GM18519 (cell line): ENCODE measurements around the gene MDFI.

ENCODE experiments used
- ATAC-seq: cut with Tn5 transposase; IDR thresholded peaks from one replicate; pipeline ENCODE4 v1.9.1; 2021; ENCODE audit warnings: mild to moderate bottlenecking, moderate library complexity; ENCODE audit not compliant: unreplicated experiment, low FRiP score

Gene MDFI

GRCh38 chr6:41648070-41648585 is 9.9 kb downstream of the MDFI start:
- ATAC-seq: no peak

DNA sequence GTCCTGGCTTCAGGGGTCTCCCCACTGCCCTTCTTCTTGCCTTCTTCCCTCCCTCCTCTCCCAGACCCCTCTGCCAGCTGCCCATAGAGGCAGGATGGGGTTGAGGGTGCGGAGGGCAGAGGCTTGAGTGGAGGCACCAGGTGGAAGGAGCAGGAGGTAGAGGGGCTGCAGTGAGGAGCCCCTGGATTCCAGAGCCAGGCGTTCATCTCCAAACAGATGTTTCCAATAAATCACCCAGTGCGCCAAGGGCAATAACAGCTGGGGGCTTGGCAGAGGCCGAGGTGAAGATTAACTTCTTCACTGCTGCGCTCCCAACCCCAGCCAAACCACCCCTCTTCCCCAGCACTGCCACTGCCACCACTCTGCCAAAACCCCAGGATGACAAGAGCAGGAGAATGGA is 10.7 kb downstream of the MDFI start:
- ATAC-seq: no peak

DNA sequence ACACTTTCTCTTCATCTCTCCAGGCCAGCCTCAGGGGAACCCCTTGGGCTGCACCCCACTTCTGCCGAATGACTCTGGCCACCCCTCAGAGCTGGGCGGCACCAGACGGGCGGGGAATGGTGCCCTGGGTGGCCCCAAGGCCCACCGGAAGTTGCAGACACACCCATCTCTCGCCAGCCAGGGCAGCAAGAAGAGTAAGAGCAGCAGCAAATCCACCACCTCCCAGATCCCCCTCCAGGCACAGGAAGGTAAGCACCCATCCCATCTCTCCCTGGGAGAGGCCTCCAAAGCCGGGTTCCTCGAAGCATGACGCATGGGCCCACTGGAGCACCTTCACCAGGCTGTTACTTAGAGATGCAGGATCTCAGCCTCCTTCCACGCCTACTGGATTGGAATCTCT is 11.3 kb downstream of the MDFI start:
- no peak for ATAC-seq

DNA sequence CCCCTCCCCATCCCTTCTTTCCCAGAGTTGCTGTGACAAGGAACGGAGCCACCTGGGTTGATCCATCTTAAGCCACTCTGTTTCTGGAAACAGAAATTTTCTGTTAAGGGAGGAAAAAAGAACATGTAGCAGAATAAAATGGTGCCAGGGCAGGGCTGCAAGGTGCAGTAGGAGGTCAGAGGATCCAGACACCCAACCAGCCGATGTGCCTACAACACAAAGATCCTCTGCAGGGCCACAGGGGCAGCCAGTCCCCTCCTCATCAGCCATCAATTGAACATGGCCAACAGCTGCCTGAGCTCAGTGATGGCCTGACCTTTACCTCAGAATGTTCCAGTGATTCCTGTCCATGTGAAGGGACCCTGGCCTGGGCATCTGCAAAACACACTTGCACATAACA is 11.9 kb downstream of the MDFI start:
- ATAC-seq: no peak

DNA sequence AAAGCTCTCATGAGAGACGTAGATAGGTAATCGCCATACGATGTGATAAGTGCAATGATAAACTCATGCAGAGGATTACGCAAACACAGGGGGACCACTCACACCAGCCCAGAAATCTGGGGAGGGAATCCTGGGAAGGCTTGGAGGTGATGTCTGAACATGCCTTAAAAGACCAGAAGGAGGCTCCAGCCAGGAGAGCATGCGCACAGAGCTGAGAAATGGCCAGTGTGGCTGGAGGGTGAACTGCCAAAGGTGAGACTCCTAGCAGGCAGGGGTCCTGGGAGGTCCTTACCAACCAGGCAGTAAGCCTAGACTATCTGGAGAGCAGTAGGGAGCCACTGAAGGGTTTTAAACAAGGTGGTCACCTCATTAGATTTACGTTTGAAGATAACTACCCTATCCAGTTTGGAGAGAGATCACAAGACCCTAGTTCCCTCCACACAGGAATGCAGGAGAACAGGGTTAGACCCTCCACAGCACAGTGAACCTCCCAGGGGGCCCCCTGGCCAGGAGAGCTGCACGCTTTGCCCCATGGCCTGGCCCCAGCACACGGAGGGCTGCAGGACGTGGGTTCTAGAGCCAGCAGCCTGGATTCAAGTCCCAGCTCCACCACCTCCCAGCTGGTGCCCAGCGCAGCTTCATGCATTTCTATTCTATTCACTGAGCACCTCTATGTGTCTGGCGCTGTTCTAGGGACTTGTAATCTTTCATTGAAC is 13.1 kb downstream of the MDFI start:
- ATAC-seq: no peak

DNA sequence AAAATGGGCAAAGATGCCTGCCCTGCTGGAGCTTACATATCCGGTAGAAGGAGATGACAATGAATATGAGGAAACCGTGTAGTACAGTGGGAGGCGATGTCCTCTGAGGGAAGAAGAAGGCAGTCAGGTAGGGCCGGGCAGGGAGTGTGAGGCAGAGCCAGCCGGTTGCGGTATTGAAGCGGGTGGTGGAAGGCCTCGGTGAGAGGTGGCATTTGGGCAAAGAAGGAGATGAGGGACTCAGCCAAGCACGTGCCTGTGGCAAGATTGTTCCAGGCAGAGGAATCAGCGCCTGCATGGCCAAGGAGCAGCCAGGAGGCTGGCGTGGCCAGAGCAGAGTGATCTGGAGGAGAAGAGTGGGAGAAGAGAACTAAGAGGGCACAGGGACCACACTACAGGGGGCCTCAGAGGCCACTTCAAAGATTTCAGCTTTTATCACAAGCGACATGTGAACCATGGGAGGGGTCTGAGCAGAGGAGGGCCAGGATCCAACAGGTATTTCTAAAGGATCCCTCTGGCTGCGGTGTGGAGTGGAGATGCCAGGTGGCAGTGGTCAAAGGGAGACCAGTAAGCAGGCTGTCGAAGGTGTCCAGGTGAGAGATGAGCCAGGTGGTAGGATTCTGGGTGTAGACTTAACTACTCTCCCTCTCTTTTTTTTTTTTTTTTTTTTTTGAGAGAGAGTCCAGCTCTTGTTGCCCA is 13.8 kb downstream of the MDFI start:
- no peak for ATAC-seq

- ATAC-seq: no peak
Observed at GRCh38 chr6:41652866-41653652, 14.8 kb downstream of the MDFI start.

GRCh38 chr6:41653691-41654090 is 15.4 kb downstream of the MDFI start:
- no peak for ATAC-seq

DNA sequence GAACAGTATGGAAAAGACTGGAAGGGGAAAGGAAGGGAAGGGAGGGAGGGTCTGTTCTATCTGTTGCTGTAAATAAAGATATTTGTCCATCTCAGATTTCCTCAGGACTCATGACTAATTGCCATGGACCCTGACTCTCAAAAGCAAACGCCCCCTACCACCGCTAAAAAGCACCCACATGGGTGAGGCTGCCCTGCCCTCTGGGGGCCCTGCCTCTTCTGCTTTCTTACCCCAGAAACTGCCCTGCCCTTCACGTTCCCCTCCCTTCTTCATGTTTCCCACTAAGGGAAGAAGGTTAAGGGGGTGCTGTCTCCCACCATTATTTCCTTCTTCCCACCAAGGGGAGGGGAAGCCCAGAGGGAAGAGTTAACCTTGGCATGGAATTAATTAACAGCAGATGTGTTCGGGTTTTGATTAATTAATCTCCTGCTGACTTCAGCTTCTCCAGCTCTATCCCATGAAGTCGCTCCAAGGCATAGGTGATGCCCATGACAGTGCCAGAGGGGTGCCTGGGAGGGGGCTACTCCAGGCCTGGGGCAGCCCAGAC is 16.0 kb downstream of the MDFI start:
- ATAC-seq: no peak

GRCh38 chr6:41654698-41655151 is 16.5 kb downstream of the MDFI start:
- no peak for ATAC-seq

GRCh38 chr6:41655176-41655575 is 16.9 kb downstream of the MDFI start:
- ATAC-seq: no peak

DNA sequence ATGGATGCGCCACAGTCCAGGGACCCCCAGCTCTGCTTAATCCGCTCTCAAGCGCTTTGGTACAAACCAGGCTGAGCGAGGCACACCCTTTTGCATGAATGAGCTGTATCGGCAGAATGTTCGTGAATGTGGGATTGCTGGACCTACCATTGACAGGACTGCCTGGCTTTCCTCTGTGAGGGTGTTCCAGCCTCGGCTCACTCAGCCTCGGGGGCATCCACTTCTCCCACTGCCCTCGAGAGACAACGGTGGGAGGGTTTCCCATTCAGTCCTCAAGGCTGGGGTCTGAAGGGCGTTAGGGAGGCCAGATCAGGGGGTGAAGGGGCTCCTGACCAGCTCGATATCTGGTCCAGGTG is 17.4 kb downstream of the MDFI start:
- ATAC-seq: no peak

- ATAC-seq: no peak
Observed at GRCh38 chr6:41656002-41656691, 17.9 kb downstream of the MDFI start.

- no peak for ATAC-seq
Observed at GRCh38 chr6:41657131-41658094, 19.1 kb downstream of the MDFI start.

DNA sequence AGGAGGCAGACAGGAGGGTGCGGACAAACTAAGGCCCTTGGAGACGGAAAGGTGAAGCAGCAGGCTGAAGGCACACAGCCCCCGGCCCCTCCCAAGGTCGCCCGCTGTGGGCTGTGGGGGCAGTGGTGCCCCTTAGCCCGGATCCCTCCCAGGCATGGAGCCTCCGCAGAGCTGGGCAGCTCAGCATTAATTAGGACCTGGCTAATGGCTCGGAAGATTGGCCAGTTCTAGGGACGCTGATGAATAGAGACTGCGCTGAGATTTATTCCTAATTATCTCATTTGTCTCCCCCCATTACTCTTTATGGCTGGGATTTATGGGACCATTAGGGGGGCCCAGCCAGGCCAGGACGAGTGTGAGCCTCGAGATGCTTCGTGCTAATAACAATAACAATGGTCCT is 20.4 kb downstream of the MDFI start:
- no peak for ATAC-seq

- no peak for ATAC-seq
Observed at GRCh38 chr6:41659935-41660334, 21.7 kb downstream of the MDFI start.

- no peak for ATAC-seq
Observed at GRCh38 chr6:41663568-41663967, 25.3 kb downstream of the MDFI start.

DNA sequence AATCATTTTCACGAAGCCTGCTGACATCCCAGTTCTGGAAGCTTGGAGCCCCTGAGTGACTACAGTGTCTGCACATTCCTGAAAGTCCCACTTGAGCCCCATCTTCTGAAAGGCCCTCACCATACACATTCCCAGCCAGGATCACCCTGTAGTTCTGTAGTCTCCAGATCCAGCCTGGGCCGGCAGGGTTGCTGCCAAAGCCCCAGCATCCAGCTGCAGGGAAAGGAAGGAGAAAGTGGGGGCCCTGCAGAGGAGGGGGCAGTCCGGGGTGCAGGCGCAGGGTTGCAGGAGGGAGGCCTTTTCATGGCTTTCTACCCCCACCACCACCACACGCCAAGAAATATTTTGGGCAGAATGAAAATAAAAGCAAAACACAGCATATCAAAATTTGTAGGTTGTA is 26.0 kb downstream of the MDFI start:
- no peak for ATAC-seq

DNA sequence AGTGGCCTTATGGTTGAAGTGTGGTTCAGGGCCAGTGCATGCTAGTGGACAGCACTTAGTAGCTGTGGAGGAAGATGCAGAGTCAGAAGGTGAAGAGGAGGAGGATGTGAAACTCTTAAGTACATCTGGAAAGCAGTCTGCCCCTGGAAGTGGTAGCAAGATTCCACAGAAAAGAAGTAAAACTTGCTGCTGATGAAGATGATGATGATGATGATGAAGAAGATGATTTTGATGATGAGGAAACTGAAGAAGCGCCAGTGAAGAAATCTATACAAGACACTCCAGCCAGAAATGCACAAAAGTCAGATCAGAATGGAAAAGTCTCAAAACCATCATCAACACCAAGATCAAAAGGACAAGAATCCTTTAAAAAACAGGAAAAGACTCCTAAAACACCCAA is 28.9 kb downstream of the MDFI start:
- no peak for ATAC-seq
